Astrocyte of the cerebellum (primary cell): ENCODE data around the gene RGS5.

Source experiments
- DNase-seq: peaks from one replicate; pipeline ENCODE4 v3.0.0-alpha.2; 2011; ENCODE audit warnings: low read depth
- H3K4me3 ChIP-seq: 2 replicates; pipeline ENCODE4 v1.5.1; 2011; ENCODE audit warnings: mild to moderate bottlenecking, low read depth, low read length, moderate library complexity
- in situ Hi-C: cut with HindIII; loops from 2 replicates; pipeline ENCODE4 v1.10.0; 2017; ENCODE audit warnings: low sequenced_read_pairs
- TF ChIP-seq, protein P1 (sequence below): IDR thresholded peaks from 2 replicates; pipeline ENCODE4 v1.5.1; 2012; ENCODE audit warnings: low read length, low read depth, moderate library complexity, mild to moderate bottlenecking; ENCODE audit errors: missing control alignments

Gene RGS5

GRCh38 chr1:163162381-163162914 is 40.3 kb downstream of the RGS5 start:
- in situ Hi-C loops = no loop called here
- peak; percentile 94 for DNase-seq
- no peak overlapping the region for H3K4me3 ChIP-seq
- TF ChIP-seq, protein P1, sequence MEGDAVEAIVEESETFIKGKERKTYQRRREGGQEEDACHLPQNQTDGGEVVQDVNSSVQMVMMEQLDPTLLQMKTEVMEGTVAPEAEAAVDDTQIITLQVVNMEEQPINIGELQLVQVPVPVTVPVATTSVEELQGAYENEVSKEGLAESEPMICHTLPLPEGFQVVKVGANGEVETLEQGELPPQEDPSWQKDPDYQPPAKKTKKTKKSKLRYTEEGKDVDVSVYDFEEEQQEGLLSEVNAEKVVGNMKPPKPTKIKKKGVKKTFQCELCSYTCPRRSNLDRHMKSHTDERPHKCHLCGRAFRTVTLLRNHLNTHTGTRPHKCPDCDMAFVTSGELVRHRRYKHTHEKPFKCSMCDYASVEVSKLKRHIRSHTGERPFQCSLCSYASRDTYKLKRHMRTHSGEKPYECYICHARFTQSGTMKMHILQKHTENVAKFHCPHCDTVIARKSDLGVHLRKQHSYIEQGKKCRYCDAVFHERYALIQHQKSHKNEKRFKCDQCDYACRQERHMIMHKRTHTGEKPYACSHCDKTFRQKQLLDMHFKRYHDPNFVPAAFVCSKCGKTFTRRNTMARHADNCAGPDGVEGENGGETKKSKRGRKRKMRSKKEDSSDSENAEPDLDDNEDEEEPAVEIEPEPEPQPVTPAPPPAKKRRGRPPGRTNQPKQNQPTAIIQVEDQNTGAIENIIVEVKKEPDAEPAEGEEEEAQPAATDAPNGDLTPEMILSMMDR = peak; percentile 16

- TF ChIP-seq, protein P1 = no peak
- no peak for DNase-seq
- H3K4me3 ChIP-seq = no peak overlapping the region
- in situ Hi-C loops = no loop called here
Measured at GRCh38 chr1:163161841-163162240, 40.9 kb downstream of the RGS5 start.

DNA sequence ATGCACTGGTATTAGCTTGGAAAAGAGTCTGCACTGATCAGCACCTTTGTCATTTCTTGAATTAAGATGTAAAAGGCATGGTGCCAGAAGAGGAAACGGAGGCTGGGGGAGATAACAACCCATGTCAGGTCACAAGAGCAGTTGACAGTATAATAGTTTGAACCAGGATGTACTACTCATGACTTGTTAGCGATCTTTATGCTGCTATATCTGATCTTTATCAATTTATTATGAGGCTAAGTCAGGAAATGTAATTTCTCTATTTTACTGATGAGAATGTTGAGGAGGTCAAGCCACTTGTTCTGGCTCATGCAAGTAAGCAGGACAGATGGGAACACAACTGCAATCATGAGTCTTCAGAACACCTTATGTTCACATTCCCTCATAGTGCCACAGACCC is 41.4 kb downstream of the RGS5 start:
- in situ Hi-C loops = no loop called here
- TF ChIP-seq, protein P1 = no peak
- no peak overlapping the region for H3K4me3 ChIP-seq
- no peak for DNase-seq

DNA sequence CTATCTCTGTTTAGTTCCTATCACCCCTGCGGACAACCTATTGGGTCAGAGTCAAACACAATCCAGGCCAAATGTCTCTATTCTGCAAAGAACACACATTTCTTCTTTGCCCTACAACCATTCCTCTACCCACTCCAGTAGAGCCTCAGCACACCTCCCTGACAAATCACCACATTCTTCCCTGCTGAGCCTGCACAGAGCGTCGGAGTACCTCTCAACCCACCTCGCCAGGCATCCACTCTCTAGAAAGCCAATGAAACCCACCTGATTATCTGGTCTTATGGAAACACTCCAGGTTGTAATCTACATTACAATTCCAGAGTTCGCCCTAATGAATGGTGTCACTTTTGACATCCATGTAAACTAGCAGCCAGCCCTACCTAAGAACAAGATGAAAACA is 47.1 kb downstream of the RGS5 start:
- no peak for DNase-seq
- TF ChIP-seq, protein P1 = no peak
- in situ Hi-C loops = no loop called here
- no peak overlapping the region for H3K4me3 ChIP-seq

GRCh38 chr1:163148911-163149310 is 53.8 kb downstream of the RGS5 start:
- in situ Hi-C loops = no loop called here
- H3K4me3 ChIP-seq = no peak overlapping the region
- no peak for DNase-seq
- TF ChIP-seq, protein P1 = no peak

DNA sequence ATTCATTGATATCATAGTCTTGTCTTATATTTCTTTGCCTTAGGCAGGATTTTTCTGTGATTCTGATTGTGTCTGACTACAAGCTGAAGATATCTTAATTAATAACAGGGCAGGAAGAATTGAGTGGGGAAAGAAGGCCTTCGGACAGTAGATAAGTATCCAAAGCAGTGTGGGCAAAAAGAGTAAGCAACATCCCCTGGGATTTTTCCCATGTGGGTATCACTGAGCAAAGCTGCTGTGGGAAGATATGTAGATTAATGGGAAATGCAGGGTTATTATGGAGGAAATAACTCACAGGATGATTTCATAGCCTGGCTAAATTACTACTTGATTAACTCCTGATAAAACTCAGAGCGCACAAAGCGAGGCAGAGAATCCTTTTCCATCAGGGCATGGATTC is 55.7 kb downstream of the RGS5 start:
- in situ Hi-C loops = no loop called here
- TF ChIP-seq, protein P1 = no peak
- H3K4me3 ChIP-seq = no peak overlapping the region
- DNase-seq = no peak

DNA sequence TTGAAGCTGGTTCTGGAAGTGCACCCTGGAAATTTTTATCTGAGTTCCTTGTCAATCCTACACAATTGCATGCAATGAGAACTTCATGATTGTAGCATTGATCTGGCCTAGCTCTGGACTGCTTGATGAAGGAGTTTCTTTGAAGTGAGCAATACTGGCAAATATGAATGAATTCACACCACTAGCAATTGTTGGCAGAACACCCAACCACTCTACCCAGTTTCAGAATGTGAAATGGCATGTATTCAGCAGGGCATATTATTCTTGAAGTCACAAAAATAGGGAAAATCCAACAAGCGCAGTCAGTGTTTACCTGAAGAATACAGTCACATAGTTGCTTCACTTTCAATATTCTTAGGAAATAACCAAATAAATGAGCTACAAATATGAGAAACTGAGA is 57.3 kb downstream of the RGS5 start:
- in situ Hi-C loops = no loop called here
- TF ChIP-seq, protein P1 = no peak
- no peak for DNase-seq
- no peak overlapping the region for H3K4me3 ChIP-seq
